Astrocyte (in vitro differentiated cells and primary cell): ENCODE results near the gene CYBRD1.

Source experiments
- CTCF ChIP-seq: IDR thresholded peaks from 2 replicates; pipeline ENCODE4 v1.5.1; 2011; ENCODE audit warnings: low read depth, mild to moderate bottlenecking, inconsistent platforms, low read length, moderate library complexity; ENCODE audit not compliant: insufficient read depth
- EZH2 ChIP-seq: IDR thresholded peaks from 2 replicates; pipeline ENCODE4 v1.6.1; 2012; ENCODE audit warnings: mild to moderate bottlenecking, low read length, inconsistent platforms; ENCODE audit not compliant: insufficient read depth

DNA sequence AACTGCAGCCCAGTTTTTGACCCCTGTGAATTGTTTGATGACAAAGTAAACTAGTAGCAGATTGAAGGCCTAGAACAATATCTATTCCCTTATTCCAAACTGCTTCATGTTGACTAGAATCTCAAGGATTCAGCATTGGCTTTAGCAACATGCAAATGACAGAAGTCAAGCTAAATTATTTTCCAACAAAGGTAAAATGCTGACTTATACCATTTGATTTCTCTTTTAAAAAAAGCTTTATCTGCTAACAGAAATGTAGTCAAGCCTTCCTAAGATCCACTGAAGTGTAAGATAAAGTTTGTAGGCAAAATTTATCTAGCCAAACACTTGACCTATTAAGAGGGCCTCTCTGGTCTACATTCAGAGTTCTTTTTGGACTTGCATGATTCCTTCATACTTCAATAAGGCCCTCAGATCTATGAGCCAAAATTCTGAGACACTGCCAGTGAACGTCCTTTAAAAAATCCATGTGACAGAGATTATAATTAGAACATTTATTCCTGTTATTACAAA lies 9.5 kb upstream of the CYBRD1 start:
- TF ChIP-seq CTCF (no peak), EZH2 (no peak)
